COR-L47 (cell line): Measurements from ENCODE around the gene C1orf56.

Experiments
- DNase-seq: peaks from one replicate; lab custom pipeline; 2025; lab: John Stamatoyannopoulos, UW

Gene C1orf56

GRCh38 chr1:151024540-151025146 lies 22.9 kb upstream of the C1orf56 start:
- peak; percentile 71 for DNase-seq

GRCh38 chr1:151026460-151026859 lies 21.1 kb upstream of the C1orf56 start:
- DNase-seq: no peak

- DNase-seq: no peak
Measured at GRCh38 chr1:151032164-151032563, 15.4 kb upstream of the C1orf56 start.

- no peak for DNase-seq
Measured at GRCh38 chr1:151035167-151035566, 12.4 kb upstream of the C1orf56 start.

GRCh38 chr1:151036356-151036755 lies 11.2 kb upstream of the C1orf56 start, which contains the start of gene BNIPL:
BNIPL (plus strand) TSS chr1:151036586; CDS start chr1:151036726, 140 bp downstream.
- no peak for DNase-seq

GRCh38 chr1:151037032-151037431 lies 10.5 kb upstream of the C1orf56 start:
- no peak for DNase-seq

GRCh38 chr1:151039521-151039920 lies 8.0 kb upstream of the C1orf56 start:
- DNase-seq: no peak

GRCh38 chr1:151043163-151043562 lies 4.4 kb upstream of the C1orf56 start:
- DNase-seq: no peak

- DNase-seq: peak; percentile 55
Measured at GRCh38 chr1:151047925-151048644, 534 bp downstream of the C1orf56 start.

- no peak for DNase-seq
Measured at GRCh38 chr1:151048645-151049032, 1.1 kb downstream of the C1orf56 start.

- DNase-seq: no peak
Measured at GRCh38 chr1:151049458-151049857, 1.9 kb downstream of the C1orf56 start.

GRCh38 chr1:151050051-151050688 lies 2.6 kb downstream of the C1orf56 start:
- no peak for DNase-seq

- DNase-seq: no peak
Measured at GRCh38 chr1:151051356-151052009, 3.9 kb downstream of the C1orf56 start.

GRCh38 chr1:151054971-151055547 lies 7.5 kb downstream of the C1orf56 start:
- no peak for DNase-seq

- DNase-seq: no peak
Measured at GRCh38 chr1:151055581-151055980, 8.0 kb downstream of the C1orf56 start.

- no peak for DNase-seq
Measured at GRCh38 chr1:151056149-151056548, 8.6 kb downstream of the C1orf56 start.

- DNase-seq: peak; percentile 24
Measured at GRCh38 chr1:151058692-151059091, 11.1 kb downstream of the C1orf56 start.

GRCh38 chr1:151059109-151060006 lies 11.8 kb downstream of the C1orf56 start, which contains the start of gene CDC42SE1:
CDC42SE1 (minus strand) TSS chr1:151059622; CDS start chr1:151055730, 3,892 bp downstream.
- peak; percentile 84 for DNase-seq

- peak; percentile 88 for DNase-seq
Measured at GRCh38 chr1:151060007-151060656, 12.6 kb downstream of the C1orf56 start, which contains the start of gene MLLT11. MLLT11 (plus strand) TSS chr1:151060397; CDS start chr1:151067225, 6,828 bp downstream.

- DNase-seq: peak; percentile 42
Measured at GRCh38 chr1:151060657-151061421, 13.3 kb downstream of the C1orf56 start.
